Activated B cell treated with CpG ODN at 0.5 μM for 24 hours (primary cell): ENCODE measurements around the gene RPL6. TPM values are rescaled to one million over a fixed set of nuclear protein-coding genes. Genes with fewer than 3 reads are reported as not detected.
A peak's percentile ranks its signal among the peaks of the same experiment; 100 is the strongest.
"Not testable (repeated sequence)": the region's sequence is repeated elsewhere in the genome, so short reads cannot be mapped to it uniquely, and the experiment has no call there.

Source experiments
- ATAC-seq: fragments of 200-7000 bp; cut with Tn5 transposase; one replicate; pipeline ENCODE4 v1.10.0; 2021; ENCODE audit warnings: low read depth, mild to moderate bottlenecking, moderate library complexity
- CTCF ChIA-PET: fragments of 350-600 bp; sonication (Branson Sonifier 250); formaldehyde crosslinking; loops from one replicate; lab custom pipeline; 2021; ENCODE audit warnings: antibody characterized with exemption; lab: Charles Lee
- POLR2A ChIA-PET: fragments of 350-600 bp; sonication (Branson Sonifier 250); formaldehyde crosslinking; loops from one replicate; lab custom pipeline; 2021; ENCODE audit warnings: antibody characterized with exemption; lab: Charles Lee
- DNase-seq: peaks from one replicate; pipeline ENCODE4 v3.0.0; 2022
- H3K27ac Mint-ChIP-seq: one replicate; pipeline ENCODE4 v1.8.0; 2020; ENCODE audit warnings: mixed read lengths
- H3K27me3 Mint-ChIP-seq: one replicate; pipeline ENCODE4 v1.8.0; 2021; ENCODE audit warnings: mixed read lengths
- H3K36me3 Mint-ChIP-seq: one replicate; pipeline ENCODE4 v1.8.0; 2021; ENCODE audit warnings: low read depth, mixed read lengths
- H3K4me1 Mint-ChIP-seq: one replicate; pipeline ENCODE4 v1.8.0; 2021; ENCODE audit warnings: mixed read lengths
- H3K4me3 Mint-ChIP-seq: one replicate; pipeline ENCODE4 v1.8.0; 2020; ENCODE audit warnings: mild to moderate bottlenecking, mixed read lengths
- H3K9me3 Mint-ChIP-seq: one replicate; pipeline ENCODE4 v1.8.0; 2020; ENCODE audit warnings: mixed read lengths
- CTCF ChIP-seq: fragments of 200-600 bp; IDR thresholded peaks from one replicate; pipeline ENCODE4 v1.8.0; 2022; ENCODE audit warnings: antibody characterized with exemption, mild to moderate bottlenecking
- intact Hi-C: fragments of 100-400 bp; cut with micrococcal nuclease; formaldehyde crosslinking; loops from one replicate; pipeline ENCODE4 v1.15.1; 2024
- total RNA-seq: library from RNA; stranded (reverse); gene quantifications from 2 replicates; pipeline ENCODE4 v1.2.3, GENCODE V29; 2022

The RPL6 gene
- 2,197 and 2,546 TPM in 2 replicates for total RNA-seq

GRCh38 chr12:112409064-112409905 lies at the start of gene RPL6:
RPL6 (minus strand) TSS chr12:112409605; CDS start chr12:112408656, 949 bp downstream.
- H3K4me3 Mint-ChIP-seq = peak within 1 kb of the TSS; percentile 100
- no peaks in the 10 kb centered on the region for H3K9me3 Mint-ChIP-seq
- ATAC-seq = peak; percentile 91
- CTCF ChIA-PET = interaction anchor here (1.9 kb wide), 1 partner anchor 22 kb away, joined by 7 read pairs; no protein-coding TSS in a partner anchor
- intact Hi-C loops = loop anchor here (1.0 to 10.0 kb wide), 4 partner anchors 9 to 396 kb away; partner anchors contain the start of genes ERP29, HECTD4, PTPN11 and TMEM116
- no peak for TF ChIP-seq CTCF
- POLR2A ChIA-PET = interaction anchor here (1.4 kb wide), 1 partner anchor 9 kb away, joined by 11 read pairs; the partner anchor contains the start of gene PTPN11
- H3K27me3 Mint-ChIP-seq = no peaks in the 10 kb centered on the region
- peaks cover 51% of the 10 kb centered on the region for H3K36me3 Mint-ChIP-seq
- H3K27ac Mint-ChIP-seq = peak within 1 kb of the TSS; percentile 99
- DNase-seq = peak; percentile 70
- peaks cover 36% of the 10 kb centered on the region for H3K4me1 Mint-ChIP-seq

GRCh38 chr12:112458751-112459150 lies 49.3 kb upstream of the RPL6 start:
- no peak overlapping the region for H3K27ac Mint-ChIP-seq
- peaks cover 4% of the 10 kb centered on the region for H3K4me1 Mint-ChIP-seq
- no peak for ATAC-seq
- DNase-seq = no peak
- CTCF ChIA-PET = no interaction called here
- intact Hi-C loops = no loop called here
- H3K27me3 Mint-ChIP-seq = no peaks in the 10 kb centered on the region
- no peak for TF ChIP-seq CTCF
- H3K9me3 Mint-ChIP-seq = no peaks in the 10 kb centered on the region
- H3K4me3 Mint-ChIP-seq = no peak overlapping the region
- POLR2A ChIA-PET = no interaction called here
- peaks cover 69% of the 10 kb centered on the region for H3K36me3 Mint-ChIP-seq

GRCh38 chr12:112458330-112458729 lies 48.9 kb upstream of the RPL6 start:
- Mint-ChIP-seq H3K9me3 (no peaks in the 10 kb centered on the region), H3K27me3 (no peaks in the 10 kb centered on the region), H3K4me1 (peaks cover under 1% of the 10 kb centered on the region), H3K27ac (no peak overlapping the region), H3K4me3 (no peak overlapping the region), H3K36me3 (peaks cover 69% of the 10 kb centered on the region)
- no peak for TF ChIP-seq CTCF
- ChIA-PET CTCF (no interaction called here), POLR2A (no interaction called here)
- DNase-seq = no peak
- intact Hi-C loops = no loop called here
- no peak for ATAC-seq

- ATAC-seq, H3K4me3 Mint-ChIP-seq, intact Hi-C loops, H3K27ac Mint-ChIP-seq, POLR2A ChIA-PET, DNase-seq, H3K9me3 Mint-ChIP-seq, H3K4me1 Mint-ChIP-seq, CTCF ChIA-PET, H3K27me3 Mint-ChIP-seq: not testable (repeated sequence)
- H3K36me3 Mint-ChIP-seq = peaks cover 75% of the 10 kb centered on the region
Observed at GRCh38 chr12:112457142-112457541, 47.7 kb upstream of the RPL6 start.

GRCh38 chr12:112456029-112456428 lies 46.6 kb upstream of the RPL6 start:
- ChIA-PET CTCF (no interaction called here), POLR2A (no interaction called here)
- Mint-ChIP-seq H3K9me3 (no peaks in the 10 kb centered on the region), H3K4me3 (no peak overlapping the region), H3K4me1 (no peaks in the 10 kb centered on the region), H3K36me3 (peaks cover 77% of the 10 kb centered on the region), H3K27ac (no peak overlapping the region), H3K27me3 (no peaks in the 10 kb centered on the region)
- DNase-seq (no peak), ATAC-seq (no peak)
- intact Hi-C loops = no loop called here
- TF ChIP-seq CTCF = no peak
